CD4-positive, alpha-beta T cell treated with Interleukin-15 for 4 hours (primary cell): ENCODE results near the gene EFCAB14.
A peak's percentile ranks its signal among the peaks of the same experiment; 100 is the strongest.
"Not testable (repeated sequence)": the region's sequence is repeated elsewhere in the genome, so short reads cannot be mapped to it uniquely, and the experiment has no call there.

Experiments used
- DNase-seq: peaks from one replicate; pipeline ENCODE4 v3.0.0-alpha.2; 2020; ENCODE audit warnings: low spot score

EFCAB14 gene

GRCh38 chr1:46718727-46719622 is at the start of gene EFCAB14:
Gene EFCAB14 (minus strand): TSS chr1:46719114. CDS start chr1:46718087, 1,027 bp downstream.
- peak; percentile 99 for DNase-seq

GRCh38 chr1:46768445-46768844 is 49.5 kb upstream of the EFCAB14 start:
- no peak for DNase-seq

- no peak for DNase-seq
These were observed 48.9 kb upstream of the EFCAB14 start for GRCh38 chr1:46767649-46768282.

- no peak for DNase-seq
These were observed 45.5 kb upstream of the EFCAB14 start for GRCh38 chr1:46764402-46764801.

- no peak for DNase-seq
These were observed 42.8 kb upstream of the EFCAB14 start for GRCh38 chr1:46761740-46762139.

GRCh38 chr1:46760558-46761166 is 41.7 kb upstream of the EFCAB14 start:
- DNase-seq = no peak

GRCh38 chr1:46757956-46758528 is 39.1 kb upstream of the EFCAB14 start:
- DNase-seq = no peak

GRCh38 chr1:46757247-46757955 is 38.5 kb upstream of the EFCAB14 start:
- no peak for DNase-seq

- DNase-seq = no peak
These were observed 36.2 kb upstream of the EFCAB14 start for GRCh38 chr1:46755121-46755520.

GRCh38 chr1:46754707-46755106 is 35.8 kb upstream of the EFCAB14 start:
- DNase-seq = not testable (repeated sequence)

- no peak for DNase-seq
These were observed 35.1 kb upstream of the EFCAB14 start for GRCh38 chr1:46753985-46754384.

- no peak for DNase-seq
These were observed 31.0 kb upstream of the EFCAB14 start for GRCh38 chr1:46749921-46750404.

- no peak for DNase-seq
These were observed 30.5 kb upstream of the EFCAB14 start for GRCh38 chr1:46749404-46749803.

GRCh38 chr1:46747683-46748288 is 28.9 kb upstream of the EFCAB14 start:
- DNase-seq = no peak

- no peak for DNase-seq
These were observed 23.2 kb upstream of the EFCAB14 start for GRCh38 chr1:46742069-46742468.

GRCh38 chr1:46735708-46736324 is 16.9 kb upstream of the EFCAB14 start:
- DNase-seq = peak; percentile 7

GRCh38 chr1:46728327-46728873 is 9.5 kb upstream of the EFCAB14 start:
- not testable (repeated sequence) for DNase-seq

- no peak for DNase-seq
These were observed 6.8 kb upstream of the EFCAB14 start for GRCh38 chr1:46725736-46726108.

- peak; percentile 74 for DNase-seq
These were observed 6.2 kb upstream of the EFCAB14 start for GRCh38 chr1:46724991-46725735.

- DNase-seq = no peak
These were observed 5.0 kb upstream of the EFCAB14 start for GRCh38 chr1:46723901-46724300.
